Neuronal stem cell (in vitro differentiated cells): ENCODE measurements around the gene FRMPD4.
A peak's percentile ranks its signal among the peaks of the same experiment; 100 is the strongest.

Source experiments
- DNase-seq: peaks from one replicate; pipeline ENCODE4 v3.0.0-alpha.2; 2013; ENCODE audit warnings: low spot score
- H2AFZ ChIP-seq: one replicate; pipeline ENCODE4 v1.6.1; 2013; ENCODE audit warnings: mild to moderate bottlenecking, low read length, inconsistent platforms
- H2AK5ac ChIP-seq: 2 replicates; pipeline ENCODE4 v1.6.1; 2013; ENCODE audit warnings: low read depth, mild to moderate bottlenecking, inconsistent platforms, low read length, moderate library complexity, mixed read lengths
- H2BK120ac ChIP-seq: 2 replicates; pipeline ENCODE4 v1.6.1; 2013; ENCODE audit warnings: low read depth, mild to moderate bottlenecking, inconsistent platforms, low read length, moderate library complexity, mixed read lengths
- H2BK12ac ChIP-seq: one replicate; pipeline ENCODE4 v1.6.1; 2013; ENCODE audit warnings: low read length, inconsistent platforms
- H2BK15ac ChIP-seq: 2 replicates; pipeline ENCODE4 v1.6.1; 2013; ENCODE audit warnings: mild to moderate bottlenecking, low read length, inconsistent platforms, mixed read lengths
- H2BK5ac ChIP-seq: one replicate; pipeline ENCODE4 v1.6.1; 2013; ENCODE audit warnings: inconsistent platforms, mild to moderate bottlenecking, low read length, moderate library complexity
- H3K14ac ChIP-seq: one replicate; pipeline ENCODE4 v1.6.1; 2013; ENCODE audit warnings: low read length, inconsistent platforms
- H3K18ac ChIP-seq: 2 replicates; pipeline ENCODE4 v1.6.1; 2013; ENCODE audit warnings: low read length, inconsistent platforms
- H3K23ac ChIP-seq: 2 replicates; pipeline ENCODE4 v1.6.1; 2013; ENCODE audit warnings: low read depth, mild to moderate bottlenecking, mixed read lengths, low read length, inconsistent platforms; ENCODE audit not compliant: poor library complexity
- H3K27ac ChIP-seq: replicated peaks from 3 replicates; pipeline ENCODE4 v1.5.1; 2013; ENCODE audit warnings: low read length, inconsistent platforms
- H3K27me3 ChIP-seq, 3 experiments: 2 replicates each; pipeline ENCODE4 v1.6.1; 2013; ENCODE audit warnings: low read length in 3 of 3, mild to moderate bottlenecking in 2 of 3, inconsistent platforms in 1 of 3, low read depth in 1 of 3, mixed read lengths in 1 of 3, moderate library complexity in 1 of 3; ENCODE audit not compliant: control insufficient read depth in 3 of 3, insufficient read depth in 3 of 3
- H3K36me3 ChIP-seq, 2 donors: replicated peaks in 1 of 2; 2 replicates each; pipeline ENCODE4 v1.6.1; 2013; ENCODE audit warnings: low read length in 2 of 2; ENCODE audit not compliant: control insufficient read depth in 2 of 2, insufficient read depth in 2 of 2
- H3K4ac ChIP-seq: 2 replicates; pipeline ENCODE4 v1.6.1; 2013; ENCODE audit warnings: inconsistent platforms, mild to moderate bottlenecking, low read length, moderate library complexity
- H3K4me1 ChIP-seq, 2 donors: 1 replicate in 1 of 2; 2 replicates in 1 of 2; pipeline ENCODE4 v1.6.1; 2013; ENCODE audit warnings: low read length in 2 of 2, low read depth in 1 of 2; ENCODE audit not compliant: control insufficient read depth in 2 of 2, insufficient read depth in 1 of 2
- H3K4me2 ChIP-seq: one replicate; pipeline ENCODE4 v1.6.1; 2013; ENCODE audit warnings: mild to moderate bottlenecking, low read length, inconsistent platforms; ENCODE audit not compliant: insufficient read depth, poor library complexity, severe bottlenecking
- H3K4me3 ChIP-seq, 2 donors: 2 replicates each; pipeline ENCODE4 v1.5.1; 2013; ENCODE audit warnings: low read length in 2 of 2, mild to moderate bottlenecking in 2 of 2, inconsistent platforms in 1 of 2, moderate library complexity in 1 of 2
- H3K79me1 ChIP-seq: one replicate; pipeline ENCODE4 v1.6.1; 2013; ENCODE audit warnings: low read depth, mild to moderate bottlenecking, inconsistent platforms, low read length, moderate library complexity
- H3K9ac ChIP-seq: one replicate; pipeline ENCODE4 v1.6.1; 2013; ENCODE audit warnings: mild to moderate bottlenecking, low read depth, low read length, inconsistent platforms; ENCODE audit not compliant: poor library complexity
- H3K9me3 ChIP-seq, 2 donors: replicated peaks in 1 of 2; 2 replicates each; pipeline versions ENCODE3 to v1.6.1; 2013; ENCODE audit warnings: low read length in 2 of 2, mild to moderate bottlenecking in 2 of 2, inconsistent platforms in 1 of 2, low read depth in 1 of 2, mixed read lengths in 1 of 2, moderate library complexity in 1 of 2; ENCODE audit not compliant: control insufficient read depth in 2 of 2, insufficient read depth in 1 of 2
- H4K8ac ChIP-seq: one replicate; pipeline ENCODE4 v1.6.1; 2013; ENCODE audit warnings: low read depth, mild to moderate bottlenecking, inconsistent platforms, low read length, moderate library complexity
- H4K91ac ChIP-seq: one replicate; pipeline ENCODE4 v1.6.1; 2013; ENCODE audit warnings: low read length, low read depth, mild to moderate bottlenecking, inconsistent platforms; ENCODE audit not compliant: poor library complexity
- WGBS, 2 donors: extraction: QIAGEN DNeasy Blood & Tissue Kit; methylation state at CpG; one replicate each; pipeline ENCODE4 v1.1.7; 2013; ENCODE audit warnings: missing lambda C conversion rate in 2 of 2, mixed read lengths in 1 of 2; ENCODE audit not compliant: insufficient read length in 2 of 2, insufficient replicate concordance in 1 of 2; ENCODE audit errors: extremely low coverage in 2 of 2; 5-methylcytosine and 5-hydroxymethylcytosine counted together

The FRMPD4 gene

GRCh38 chrX:12304261-12304660, 166.0 kb downstream of the FRMPD4 start:
- Histone ChIP-seq H4K8ac (no peak overlapping the region), H3K4me3 (no peak overlapping the region), H2BK120ac (no peak overlapping the region), H3K79me1 (no peaks in the 10 kb centered on the region), H3K36me3 (no peaks in the 10 kb centered on the region), H2BK12ac (no peak overlapping the region), H3K27me3 (no peaks in the 10 kb centered on the region), H3K18ac (no peak overlapping the region), H2BK15ac (no peak overlapping the region), H2AFZ (no peak overlapping the region), H3K4me2 (no peak overlapping the region), H3K27ac (no peak overlapping the region), H3K14ac (no peak overlapping the region), H3K4ac (no peak overlapping the region), H3K9me3 (no peaks in the 10 kb centered on the region), H2BK5ac (no peak overlapping the region), H3K4me1 (no peaks in the 10 kb centered on the region), H3K23ac (no peak overlapping the region), H2AK5ac (no peak overlapping the region), H3K9ac (no peak overlapping the region), H4K91ac (no peak overlapping the region)
- no peak for DNase-seq
- no CpG with 5 or more reads among the region's 2 CpGs for WGBS, 2 donors

- H2AK5ac ChIP-seq: no peak overlapping the region
- H2BK15ac ChIP-seq: no peak overlapping the region
- H2BK5ac ChIP-seq: no peak overlapping the region
- H3K4me2 ChIP-seq: no peak overlapping the region
- no peaks in the 10 kb centered on the region for H3K36me3 ChIP-seq
- WGBS, 2 donors: no CpG with 5 or more reads among the region's 2 CpGs
- no peak overlapping the region for H2BK120ac ChIP-seq
- DNase-seq: no peak
- no peaks in the 10 kb centered on the region for H3K4me1 ChIP-seq
- no peak overlapping the region for H3K4ac ChIP-seq
- H3K27ac ChIP-seq: no peak overlapping the region
- H4K8ac ChIP-seq: no peak overlapping the region
- no peaks in the 10 kb centered on the region for H3K79me1 ChIP-seq
- no peaks in the 10 kb centered on the region for H3K27me3 ChIP-seq
- no peak overlapping the region for H2AFZ ChIP-seq
- no peak overlapping the region for H3K14ac ChIP-seq
- no peak overlapping the region for H3K23ac ChIP-seq
- no peak overlapping the region for H3K4me3 ChIP-seq
- no peak overlapping the region for H2BK12ac ChIP-seq
- H3K18ac ChIP-seq: no peak overlapping the region
- H3K9me3 ChIP-seq: no peaks in the 10 kb centered on the region
- no peak overlapping the region for H4K91ac ChIP-seq
- no peak overlapping the region for H3K9ac ChIP-seq
Observed at GRCh38 chrX:12307961-12308360, 169.7 kb downstream of the FRMPD4 start.

GRCh38 chrX:12308420-12308819, 170.1 kb downstream of the FRMPD4 start:
- H3K36me3 ChIP-seq: no peaks in the 10 kb centered on the region
- no peak overlapping the region for H3K14ac ChIP-seq
- no peaks in the 10 kb centered on the region for H3K9me3 ChIP-seq
- no peak overlapping the region for H3K27ac ChIP-seq
- no peak overlapping the region for H2BK5ac ChIP-seq
- H2BK120ac ChIP-seq: no peak overlapping the region
- no CpG with 5 or more reads among the region's 4 CpGs for WGBS, 2 donors
- H4K91ac ChIP-seq: no peak overlapping the region
- H3K79me1 ChIP-seq: no peaks in the 10 kb centered on the region
- H4K8ac ChIP-seq: no peak overlapping the region
- H3K9ac ChIP-seq: no peak overlapping the region
- H2BK15ac ChIP-seq: no peak overlapping the region
- no peaks in the 10 kb centered on the region for H3K4me1 ChIP-seq
- H3K27me3 ChIP-seq: no peaks in the 10 kb centered on the region
- DNase-seq: no peak
- H2BK12ac ChIP-seq: no peak overlapping the region
- H2AK5ac ChIP-seq: no peak overlapping the region
- H3K4ac ChIP-seq: no peak overlapping the region
- no peak overlapping the region for H3K18ac ChIP-seq
- peak overlapping the region; percentile 34 for H2AFZ ChIP-seq
- H3K4me3 ChIP-seq: no peak overlapping the region
- no peak overlapping the region for H3K23ac ChIP-seq
- no peak overlapping the region for H3K4me2 ChIP-seq

GRCh38 chrX:12309040-12309743, 170.9 kb downstream of the FRMPD4 start:
- H3K14ac ChIP-seq: no peak overlapping the region
- no peaks in the 10 kb centered on the region for H3K9me3 ChIP-seq
- H2AK5ac ChIP-seq: no peak overlapping the region
- H3K9ac ChIP-seq: no peak overlapping the region
- H3K27ac ChIP-seq: no peak overlapping the region
- H3K4me2 ChIP-seq: no peak overlapping the region
- no peak overlapping the region for H3K4ac ChIP-seq
- no peak overlapping the region for H3K23ac ChIP-seq
- H2BK15ac ChIP-seq: no peak overlapping the region
- no peak overlapping the region for H4K8ac ChIP-seq
- H2AFZ ChIP-seq: no peak overlapping the region
- no peaks in the 10 kb centered on the region for H3K27me3 ChIP-seq
- H3K79me1 ChIP-seq: no peaks in the 10 kb centered on the region
- H3K4me1 ChIP-seq: no peaks in the 10 kb centered on the region
- no peak overlapping the region for H3K18ac ChIP-seq
- no peak overlapping the region for H3K4me3 ChIP-seq
- H3K36me3 ChIP-seq: no peaks in the 10 kb centered on the region
- H4K91ac ChIP-seq: no peak overlapping the region
- no peak overlapping the region for H2BK12ac ChIP-seq
- H2BK5ac ChIP-seq: no peak overlapping the region
- no peak overlapping the region for H2BK120ac ChIP-seq
- WGBS, 2 donors: no CpG with 5 or more reads among the region's 5 CpGs
- no peak for DNase-seq
